B cell (primary cell): ENCODE measurements around the gene TUT4.

Experiments used
- EZH2 ChIP-seq: IDR thresholded peaks from 2 replicates; pipeline ENCODE4 v1.6.1; 2012; ENCODE audit warnings: borderline replicate concordance, low read depth, mild to moderate bottlenecking, moderate library complexity, low read length; ENCODE audit not compliant: insufficient read depth, poor library complexity, severe bottlenecking
- TF ChIP-seq, protein P1 (sequence below): fragments of 200-600 bp; IDR thresholded peaks from one replicate; pipeline ENCODE4 v1.8.0; 2022; ENCODE audit warnings: antibody characterized with exemption, mild to moderate bottlenecking

GRCh38 chr1:52549267-52549666 is 3.6 kb downstream of the TUT4 start:
- TF ChIP-seq, protein P1, sequence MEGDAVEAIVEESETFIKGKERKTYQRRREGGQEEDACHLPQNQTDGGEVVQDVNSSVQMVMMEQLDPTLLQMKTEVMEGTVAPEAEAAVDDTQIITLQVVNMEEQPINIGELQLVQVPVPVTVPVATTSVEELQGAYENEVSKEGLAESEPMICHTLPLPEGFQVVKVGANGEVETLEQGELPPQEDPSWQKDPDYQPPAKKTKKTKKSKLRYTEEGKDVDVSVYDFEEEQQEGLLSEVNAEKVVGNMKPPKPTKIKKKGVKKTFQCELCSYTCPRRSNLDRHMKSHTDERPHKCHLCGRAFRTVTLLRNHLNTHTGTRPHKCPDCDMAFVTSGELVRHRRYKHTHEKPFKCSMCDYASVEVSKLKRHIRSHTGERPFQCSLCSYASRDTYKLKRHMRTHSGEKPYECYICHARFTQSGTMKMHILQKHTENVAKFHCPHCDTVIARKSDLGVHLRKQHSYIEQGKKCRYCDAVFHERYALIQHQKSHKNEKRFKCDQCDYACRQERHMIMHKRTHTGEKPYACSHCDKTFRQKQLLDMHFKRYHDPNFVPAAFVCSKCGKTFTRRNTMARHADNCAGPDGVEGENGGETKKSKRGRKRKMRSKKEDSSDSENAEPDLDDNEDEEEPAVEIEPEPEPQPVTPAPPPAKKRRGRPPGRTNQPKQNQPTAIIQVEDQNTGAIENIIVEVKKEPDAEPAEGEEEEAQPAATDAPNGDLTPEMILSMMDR, result no peak
- no peak for TF ChIP-seq EZH2
